Ishikawa (cell line): ENCODE measurements around the gene ANK2.

Experiments
- CEBPB ChIP-seq: IDR thresholded peaks from 2 replicates; pipeline ENCODE4 v1.6.1; 2012
- CREB1 ChIP-seq: IDR thresholded peaks from 2 replicates; pipeline ENCODE4 v1.6.1; 2012; ENCODE audit warnings: low read depth
- EGR1 ChIP-seq: IDR thresholded peaks from 2 replicates; pipeline ENCODE4 v1.6.1; 2012
- EP300 ChIP-seq: IDR thresholded peaks from 2 replicates; pipeline ENCODE4 v1.6.1; 2012; ENCODE audit warnings: borderline replicate concordance
- FOXM1 ChIP-seq: IDR thresholded peaks from 2 replicates; pipeline ENCODE4 v1.6.1; 2012; ENCODE audit warnings: low read depth, borderline replicate concordance
- NFIC ChIP-seq: IDR thresholded peaks from 2 replicates; pipeline ENCODE4 v1.6.1; 2012
- RAD21 ChIP-seq: IDR thresholded peaks from 2 replicates; pipeline ENCODE4 v1.6.1; 2012; ENCODE audit warnings: low read depth
- TAF1 ChIP-seq: IDR thresholded peaks from 2 replicates; pipeline ENCODE4 v1.6.1; 2012; ENCODE audit warnings: low read depth, mild to moderate bottlenecking
- TCF12 ChIP-seq: IDR thresholded peaks from 2 replicates; pipeline ENCODE4 v1.6.1; 2012; ENCODE audit warnings: low read depth
- TEAD4 ChIP-seq: IDR thresholded peaks from 2 replicates; pipeline ENCODE4 v1.6.1; 2012
- YY1 ChIP-seq: IDR thresholded peaks from 2 replicates; pipeline ENCODE4 v1.6.1; 2012; ENCODE audit warnings: low read depth
- ZBTB7A ChIP-seq: IDR thresholded peaks from 2 replicates; pipeline ENCODE4 v1.6.1; 2012; ENCODE audit warnings: low read depth
- TF ChIP-seq, protein P1 (sequence below): IDR thresholded peaks from 2 replicates; pipeline ENCODE4 v1.6.1; 2012; ENCODE audit warnings: low read depth, mild to moderate bottlenecking
- TF ChIP-seq, protein P2 (sequence below): IDR thresholded peaks from 2 replicates; pipeline ENCODE4 v1.6.1; 2012
- TF ChIP-seq, protein P3 (sequence below): IDR thresholded peaks from 2 replicates; pipeline ENCODE4 v1.6.1; 2012

Gene ANK2

DNA sequence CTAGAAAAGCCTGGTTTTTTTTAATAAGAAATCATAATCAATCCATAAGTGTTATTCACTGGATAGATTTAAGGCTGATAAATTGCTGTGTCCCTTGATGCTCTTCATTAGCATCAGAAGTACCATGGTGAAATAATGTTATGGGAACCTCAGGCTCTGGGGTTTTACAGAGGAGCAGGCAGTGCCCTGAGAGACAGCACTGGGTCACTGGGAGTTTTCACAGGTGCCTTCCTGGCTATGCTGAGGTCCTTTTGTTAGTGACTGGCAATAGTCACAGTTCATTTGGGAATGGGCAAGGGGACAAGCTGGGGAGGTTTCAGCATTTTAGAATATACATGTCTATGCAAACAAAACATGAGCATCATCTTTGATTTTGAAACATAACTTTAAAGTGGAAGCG lies 38.6 kb downstream of the ANK2 start:
- TF ChIP-seq TEAD4 = no peak
- TF ChIP-seq EGR1 = no peak
- TF ChIP-seq TAF1 = no peak
- no peak for TF ChIP-seq NFIC

DNA sequence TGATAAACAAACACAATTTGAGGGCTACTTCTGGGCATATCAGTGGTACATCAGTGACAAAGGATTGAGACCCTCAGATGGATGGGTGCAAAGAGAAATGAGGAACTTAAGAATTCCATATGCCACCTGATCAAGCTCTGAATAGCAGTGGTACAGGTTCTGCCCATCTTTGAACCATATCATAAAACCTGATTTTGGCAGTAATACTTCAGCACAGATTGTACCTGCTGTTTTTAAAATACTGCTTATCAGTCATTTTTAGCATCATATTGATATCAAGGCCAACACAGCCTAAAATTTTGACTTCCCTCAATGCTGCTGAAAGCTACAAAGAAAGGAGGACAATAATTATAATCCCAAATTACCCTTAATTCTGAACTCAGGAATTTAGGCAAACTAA lies 41.5 kb downstream of the ANK2 start:
- TF ChIP-seq EGR1 = no peak
- TF ChIP-seq RAD21 = no peak
- no peak for TF ChIP-seq EP300
- TF ChIP-seq, protein P1, sequence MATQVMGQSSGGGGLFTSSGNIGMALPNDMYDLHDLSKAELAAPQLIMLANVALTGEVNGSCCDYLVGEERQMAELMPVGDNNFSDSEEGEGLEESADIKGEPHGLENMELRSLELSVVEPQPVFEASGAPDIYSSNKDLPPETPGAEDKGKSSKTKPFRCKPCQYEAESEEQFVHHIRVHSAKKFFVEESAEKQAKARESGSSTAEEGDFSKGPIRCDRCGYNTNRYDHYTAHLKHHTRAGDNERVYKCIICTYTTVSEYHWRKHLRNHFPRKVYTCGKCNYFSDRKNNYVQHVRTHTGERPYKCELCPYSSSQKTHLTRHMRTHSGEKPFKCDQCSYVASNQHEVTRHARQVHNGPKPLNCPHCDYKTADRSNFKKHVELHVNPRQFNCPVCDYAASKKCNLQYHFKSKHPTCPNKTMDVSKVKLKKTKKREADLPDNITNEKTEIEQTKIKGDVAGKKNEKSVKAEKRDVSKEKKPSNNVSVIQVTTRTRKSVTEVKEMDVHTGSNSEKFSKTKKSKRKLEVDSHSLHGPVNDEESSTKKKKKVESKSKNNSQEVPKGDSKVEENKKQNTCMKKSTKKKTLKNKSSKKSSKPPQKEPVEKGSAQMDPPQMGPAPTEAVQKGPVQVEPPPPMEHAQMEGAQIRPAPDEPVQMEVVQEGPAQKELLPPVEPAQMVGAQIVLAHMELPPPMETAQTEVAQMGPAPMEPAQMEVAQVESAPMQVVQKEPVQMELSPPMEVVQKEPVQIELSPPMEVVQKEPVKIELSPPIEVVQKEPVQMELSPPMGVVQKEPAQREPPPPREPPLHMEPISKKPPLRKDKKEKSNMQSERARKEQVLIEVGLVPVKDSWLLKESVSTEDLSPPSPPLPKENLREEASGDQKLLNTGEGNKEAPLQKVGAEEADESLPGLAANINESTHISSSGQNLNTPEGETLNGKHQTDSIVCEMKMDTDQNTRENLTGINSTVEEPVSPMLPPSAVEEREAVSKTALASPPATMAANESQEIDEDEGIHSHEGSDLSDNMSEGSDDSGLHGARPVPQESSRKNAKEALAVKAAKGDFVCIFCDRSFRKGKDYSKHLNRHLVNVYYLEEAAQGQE = no peak
- TF ChIP-seq, protein P2, sequence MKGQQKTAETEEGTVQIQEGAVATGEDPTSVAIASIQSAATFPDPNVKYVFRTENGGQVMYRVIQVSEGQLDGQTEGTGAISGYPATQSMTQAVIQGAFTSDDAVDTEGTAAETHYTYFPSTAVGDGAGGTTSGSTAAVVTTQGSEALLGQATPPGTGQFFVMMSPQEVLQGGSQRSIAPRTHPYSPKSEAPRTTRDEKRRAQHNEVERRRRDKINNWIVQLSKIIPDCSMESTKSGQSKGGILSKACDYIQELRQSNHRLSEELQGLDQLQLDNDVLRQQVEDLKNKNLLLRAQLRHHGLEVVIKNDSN = no peak
- TF ChIP-seq ZBTB7A = no peak
- TF ChIP-seq TCF12 = no peak
- TF ChIP-seq, protein P3, sequence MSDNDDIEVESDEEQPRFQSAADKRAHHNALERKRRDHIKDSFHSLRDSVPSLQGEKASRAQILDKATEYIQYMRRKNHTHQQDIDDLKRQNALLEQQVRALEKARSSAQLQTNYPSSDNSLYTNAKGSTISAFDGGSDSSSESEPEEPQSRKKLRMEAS = no peak
- TF ChIP-seq FOXM1 = no peak
- no peak for TF ChIP-seq CEBPB
- TF ChIP-seq TAF1 = no peak
- TF ChIP-seq YY1 = no peak
- no peak for TF ChIP-seq NFIC
- TF ChIP-seq TEAD4 = no peak
- no peak for TF ChIP-seq CREB1

DNA sequence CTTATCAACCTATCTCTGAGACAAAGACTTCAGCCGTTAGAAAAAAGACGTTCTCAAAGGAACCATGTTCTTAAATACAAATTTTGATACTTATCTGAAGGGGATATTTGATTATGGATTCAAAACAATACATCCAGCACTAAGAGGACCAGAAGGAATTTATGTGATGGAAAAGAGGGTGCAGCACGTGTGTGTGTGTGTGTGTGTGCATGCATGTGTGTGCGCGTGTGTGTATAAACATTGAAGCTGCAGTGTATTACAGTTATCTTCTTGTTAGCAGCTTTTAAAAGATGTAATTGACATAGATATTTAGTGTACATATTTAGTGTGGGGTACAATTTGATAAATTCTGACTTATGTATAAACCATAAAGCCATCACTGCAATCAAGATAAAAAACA lies 44.9 kb downstream of the ANK2 start:
- TF ChIP-seq TAF1 = no peak

DNA sequence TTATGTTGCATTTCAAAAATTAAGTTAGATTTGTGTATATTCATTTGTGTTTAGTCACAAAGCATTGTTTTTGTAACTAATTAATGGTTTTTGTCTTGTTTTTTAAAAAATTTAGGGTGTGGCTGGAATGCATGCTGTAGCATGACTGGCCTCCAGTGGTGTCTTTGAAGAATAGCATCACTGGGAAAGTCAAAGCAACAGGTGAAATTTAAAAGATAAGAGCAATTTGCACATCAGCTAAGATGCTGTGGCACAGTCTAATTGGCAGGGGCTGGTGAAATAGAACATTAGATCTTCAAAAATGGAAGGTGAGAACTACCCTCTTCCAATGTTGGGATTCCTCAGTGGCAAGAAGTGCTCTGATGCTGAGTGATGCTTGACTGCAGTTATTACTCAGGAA lies 45.3 kb downstream of the ANK2 start:
- TF ChIP-seq CEBPB (no peak), TEAD4 (peak; percentile 31; the same call in 1 of the 2 replicates), RAD21 (peak; percentile 77)
- TF ChIP-seq, protein P2 = no peak

DNA sequence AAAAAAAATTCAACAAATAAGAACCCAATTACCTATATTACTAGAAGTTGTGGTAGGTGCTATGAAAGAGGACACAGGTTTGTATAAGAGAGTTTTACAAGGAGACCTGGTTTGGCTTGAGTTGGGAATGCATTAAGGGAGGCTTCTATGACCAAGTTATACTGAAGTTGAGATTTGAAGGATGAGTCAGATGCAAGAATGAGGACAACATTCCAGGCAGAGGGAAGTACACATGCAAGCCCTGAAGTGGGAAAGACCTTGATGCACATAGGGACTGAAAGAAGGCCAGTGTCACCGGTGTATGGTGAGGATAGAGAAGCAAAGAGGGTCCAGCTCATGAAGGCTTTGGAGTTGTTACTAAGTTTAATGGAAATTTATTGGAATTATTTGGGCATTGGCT lies 52.2 kb downstream of the ANK2 start:
- TF ChIP-seq FOXM1 (no peak), EP300 (no peak), RAD21 (no peak), CEBPB (no peak), CREB1 (no peak), YY1 (no peak), TCF12 (no peak), NFIC (no peak), ZBTB7A (no peak), TEAD4 (no peak), TAF1 (no peak), EGR1 (no peak)
- TF ChIP-seq, protein P2 = no peak
- TF ChIP-seq, protein P3 = no peak
- TF ChIP-seq, protein P1 = no peak

DNA sequence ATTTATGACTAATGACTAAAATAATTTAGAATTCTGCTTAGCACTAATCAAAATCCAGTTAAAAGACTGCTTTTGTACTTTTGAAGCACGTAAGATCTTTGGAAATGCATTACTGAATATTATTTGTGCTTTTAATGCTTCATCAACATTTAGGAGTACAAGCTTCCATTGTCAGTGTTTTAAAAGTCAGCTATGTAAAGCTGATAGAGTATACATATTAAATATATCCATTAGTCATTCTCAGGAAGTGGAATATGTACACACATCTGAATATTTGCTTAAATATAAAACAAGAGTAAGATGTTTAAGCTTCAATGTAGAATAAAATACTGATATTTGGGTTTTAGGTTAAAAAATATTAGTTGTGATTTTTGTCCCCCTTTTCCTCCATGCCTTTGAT lies 54.1 kb downstream of the ANK2 start:
- no peak for TF ChIP-seq TEAD4
- no peak for TF ChIP-seq FOXM1
- TF ChIP-seq RAD21 = no peak
- TF ChIP-seq TCF12 = no peak
- TF ChIP-seq, protein P3 = no peak

DNA sequence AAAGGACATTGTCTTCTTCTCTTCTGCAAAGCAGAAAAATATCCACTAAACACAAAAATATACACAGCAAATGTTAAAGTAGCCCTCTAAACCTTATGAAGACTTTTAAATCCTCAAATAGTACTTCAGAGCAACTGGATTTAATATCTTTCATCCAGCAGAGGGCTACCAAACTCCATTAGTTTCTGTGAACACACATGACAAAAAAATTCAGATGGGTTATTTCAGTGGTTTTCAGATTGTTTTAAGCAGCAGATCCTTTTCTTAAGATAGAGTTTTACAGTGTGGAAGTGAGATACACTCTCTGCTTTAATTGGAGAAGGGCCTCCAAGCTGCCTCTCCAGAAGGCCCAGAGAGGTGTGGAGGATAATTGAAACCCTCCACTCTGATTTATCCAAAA lies 56.7 kb downstream of the ANK2 start:
- TF ChIP-seq RAD21 (peak; percentile 49), ZBTB7A (no peak), TEAD4 (no peak)
